NCI-H187 treated with DMSO at 0.1 percent for 48 hours (cell line): ENCODE results near the gene ADARB2.
"Not testable (repeated sequence)": the region's sequence is repeated elsewhere in the genome, so short reads cannot be mapped to it uniquely, and the experiment has no call there.

Source experiments
- DNase-seq: peaks from one replicate; lab custom pipeline; 2025; lab: John Stamatoyannopoulos, UW

The ADARB2 gene

DNA sequence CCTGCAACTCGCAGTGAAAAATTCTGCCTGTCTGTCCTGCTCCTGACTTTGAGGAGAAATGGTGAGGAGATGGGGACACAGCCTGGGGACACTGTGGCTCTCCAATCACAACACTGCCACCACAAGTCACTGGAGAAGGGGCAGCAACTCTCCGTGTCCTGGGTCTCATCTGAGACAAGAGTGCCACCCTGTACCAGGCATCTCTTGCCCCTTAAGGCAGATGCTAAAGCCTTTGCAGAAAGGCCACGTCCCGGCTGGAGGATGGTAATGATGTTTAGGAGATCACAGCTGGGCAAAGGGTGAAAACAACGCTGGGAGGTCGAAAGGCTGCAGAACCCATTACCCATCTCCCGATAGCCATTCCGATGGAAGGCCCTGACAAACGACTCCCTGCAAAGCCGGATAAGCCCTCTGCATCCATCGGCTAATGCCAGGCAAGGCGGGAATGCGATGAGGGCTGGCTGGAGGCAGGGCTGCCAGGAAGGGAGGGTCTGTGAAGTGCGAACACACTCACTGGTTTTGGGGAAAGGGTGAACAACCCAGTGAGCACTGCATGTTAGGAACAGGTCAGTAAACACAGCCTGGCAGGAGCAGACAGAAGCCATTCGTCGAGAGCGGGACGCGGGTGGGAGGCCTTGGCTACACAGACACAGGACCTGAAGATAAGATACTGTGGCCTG is 190.8 kb downstream of the ADARB2 start:
- no peak for DNase-seq

DNA sequence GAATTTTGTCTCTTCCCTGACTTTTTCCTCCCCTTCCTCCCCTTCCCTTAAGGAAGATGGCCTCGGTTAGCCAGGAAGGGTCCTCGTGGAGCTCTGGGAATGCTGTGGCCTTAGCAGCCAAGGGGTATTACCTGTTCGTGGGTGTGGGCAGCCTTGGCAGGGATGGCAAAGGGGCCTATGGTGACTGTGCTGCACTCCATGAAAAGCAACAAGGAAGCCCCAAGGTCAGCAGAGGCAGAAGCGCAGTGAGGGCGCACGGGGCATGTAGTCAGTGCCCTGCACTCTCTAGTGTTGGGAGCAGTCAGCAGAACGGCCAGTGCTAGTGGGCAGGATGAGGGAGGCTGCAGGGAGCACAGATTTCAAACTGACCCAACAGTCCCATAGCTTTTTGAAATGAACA is 191.8 kb downstream of the ADARB2 start:
- no peak for DNase-seq

DNA sequence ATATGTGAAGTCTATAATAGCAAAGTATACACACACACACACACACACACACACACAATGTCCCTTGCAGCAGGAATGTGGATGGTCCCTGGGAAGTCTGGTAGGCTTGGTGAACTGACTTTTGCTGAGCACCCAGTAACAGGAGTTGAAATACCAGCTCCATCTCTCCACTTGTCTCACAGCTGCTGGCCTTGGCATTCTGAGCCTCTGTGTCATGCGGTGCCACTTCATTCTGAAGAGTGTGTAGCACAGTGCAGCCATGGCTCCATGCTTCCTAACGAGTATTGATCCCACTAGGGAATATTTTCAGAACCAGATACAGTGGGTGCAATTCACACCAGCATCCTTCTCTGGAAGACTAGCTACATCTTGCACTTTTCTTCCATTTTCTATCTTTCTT is 192.4 kb downstream of the ADARB2 start:
- DNase-seq, result peak; percentile 38

- DNase-seq, result no peak
These were observed 193.1 kb downstream of the ADARB2 start for GRCh38 chr10:1544209-1544673.

- no peak for DNase-seq
These were observed 193.7 kb downstream of the ADARB2 start for GRCh38 chr10:1543596-1543995.

- no peak for DNase-seq
These were observed 194.4 kb downstream of the ADARB2 start for GRCh38 chr10:1542941-1543340.

- DNase-seq, result no peak
These were observed 197.2 kb downstream of the ADARB2 start for GRCh38 chr10:1540144-1540543.

DNA sequence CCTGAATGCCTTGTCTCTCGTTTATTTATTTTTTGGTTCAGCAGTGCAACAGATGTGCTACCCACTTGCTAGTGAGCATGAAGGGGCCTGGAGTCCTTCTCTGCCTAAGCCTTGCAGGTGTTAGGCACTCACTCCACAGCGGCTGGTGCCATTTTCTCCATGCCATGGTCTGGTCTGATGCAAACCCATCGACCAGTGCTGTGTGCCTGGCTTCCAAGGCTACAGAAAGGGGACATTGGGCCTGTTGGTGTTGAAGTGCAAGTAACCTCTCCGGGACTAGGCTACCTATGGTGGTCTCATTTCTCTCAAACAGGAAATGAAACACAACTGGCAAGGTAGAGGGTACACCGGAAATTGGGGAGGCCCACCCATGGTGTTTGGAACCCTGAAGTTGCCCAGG is 198.1 kb downstream of the ADARB2 start:
- DNase-seq, result no peak

GRCh38 chr10:1538531-1539061 is 198.7 kb downstream of the ADARB2 start:
- no peak for DNase-seq

DNA sequence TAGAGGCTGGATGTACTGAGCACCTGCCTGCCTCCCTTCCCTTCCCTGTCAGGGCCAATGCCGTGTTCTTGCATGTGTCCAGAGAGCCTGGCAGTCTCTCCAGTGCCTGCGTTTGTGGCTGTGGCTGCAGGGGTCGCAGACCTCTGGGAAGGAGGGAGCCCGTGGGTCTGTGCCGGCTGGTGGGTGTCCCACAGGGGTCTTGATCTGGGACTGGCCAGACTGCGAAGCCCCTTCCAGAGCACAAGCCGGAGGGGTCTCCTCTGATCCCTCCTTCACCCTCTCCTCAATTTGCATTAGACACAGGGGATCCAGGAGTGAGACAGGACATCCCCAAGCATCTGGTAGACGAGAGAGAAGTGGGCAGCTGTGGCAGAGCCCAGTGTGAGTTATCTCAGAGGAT is 199.2 kb downstream of the ADARB2 start:
- DNase-seq, result no peak

DNA sequence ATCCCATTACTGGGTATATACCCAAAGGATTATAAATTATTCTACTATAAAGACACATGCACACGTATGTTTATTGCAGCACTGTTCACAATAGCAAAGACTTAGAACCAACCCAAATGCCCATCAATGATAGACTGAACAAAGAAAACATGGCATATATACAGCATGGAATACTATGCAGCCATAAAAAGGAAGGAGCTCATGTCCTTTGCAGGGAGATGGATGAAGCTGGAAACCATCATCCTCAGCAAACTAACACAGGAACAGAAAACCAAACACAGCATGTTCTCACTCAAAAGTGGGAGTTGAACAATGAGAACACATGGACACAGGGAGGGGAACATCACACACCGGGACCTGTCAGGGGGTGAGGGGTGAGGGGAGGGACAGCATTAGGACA is 199.9 kb downstream of the ADARB2 start:
- not testable (repeated sequence) for DNase-seq

- DNase-seq, result no peak
These were observed 201.0 kb downstream of the ADARB2 start for GRCh38 chr10:1536341-1536740.

DNA sequence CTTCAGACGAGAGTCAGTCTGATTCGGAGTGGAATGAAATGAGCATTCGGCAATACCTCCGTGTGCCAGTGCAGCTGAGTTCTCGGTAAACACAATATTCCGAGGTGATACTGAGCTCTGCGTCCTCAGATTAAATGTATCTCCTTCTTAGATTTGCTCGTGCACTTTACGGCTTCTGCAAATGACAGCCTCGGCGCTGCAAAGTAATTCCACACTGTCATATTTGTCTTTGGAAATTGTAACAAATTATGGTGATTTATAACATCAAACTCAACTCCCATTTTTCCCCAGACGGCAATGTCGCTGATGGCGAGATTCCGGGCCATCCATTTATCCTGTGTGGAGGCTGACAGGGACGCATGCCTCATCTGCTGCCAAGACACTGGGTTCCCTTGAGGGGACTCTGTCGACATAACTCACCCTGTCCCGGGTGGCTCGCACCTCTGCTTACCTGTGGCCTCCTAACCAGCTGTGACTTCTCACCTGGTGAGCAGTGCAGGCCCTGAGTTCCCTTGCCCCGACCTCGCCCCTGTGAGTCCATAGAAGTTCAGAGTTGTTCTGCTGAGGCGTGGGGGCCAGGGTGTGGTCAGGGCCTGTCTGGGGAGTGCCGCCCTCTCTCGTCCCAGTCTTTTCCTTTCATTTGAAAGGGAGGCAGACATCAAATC is 201.9 kb downstream of the ADARB2 start:
- DNase-seq, result no peak

DNA sequence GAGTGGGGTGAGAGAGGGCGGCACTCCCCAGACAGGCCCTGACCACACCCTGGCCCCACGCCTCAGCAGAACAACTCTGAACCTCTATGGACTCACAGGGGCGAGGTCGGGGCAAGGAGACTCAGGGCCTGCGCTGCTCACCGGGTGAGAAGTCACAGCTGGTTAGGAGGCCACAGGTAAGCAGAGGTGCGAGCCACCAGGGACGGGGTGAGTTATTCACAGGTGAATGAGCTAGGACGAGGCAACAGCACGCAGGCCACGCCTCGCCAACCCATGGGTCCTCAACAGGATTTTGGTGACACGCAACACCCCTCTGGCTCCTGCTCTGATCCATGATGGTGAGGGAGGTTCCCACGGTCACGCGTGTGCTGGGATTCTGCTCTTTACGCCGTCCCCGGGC is 202.5 kb downstream of the ADARB2 start:
- no peak for DNase-seq

GRCh38 chr10:1532636-1533035 is 204.7 kb downstream of the ADARB2 start:
- DNase-seq, result no peak

DNA sequence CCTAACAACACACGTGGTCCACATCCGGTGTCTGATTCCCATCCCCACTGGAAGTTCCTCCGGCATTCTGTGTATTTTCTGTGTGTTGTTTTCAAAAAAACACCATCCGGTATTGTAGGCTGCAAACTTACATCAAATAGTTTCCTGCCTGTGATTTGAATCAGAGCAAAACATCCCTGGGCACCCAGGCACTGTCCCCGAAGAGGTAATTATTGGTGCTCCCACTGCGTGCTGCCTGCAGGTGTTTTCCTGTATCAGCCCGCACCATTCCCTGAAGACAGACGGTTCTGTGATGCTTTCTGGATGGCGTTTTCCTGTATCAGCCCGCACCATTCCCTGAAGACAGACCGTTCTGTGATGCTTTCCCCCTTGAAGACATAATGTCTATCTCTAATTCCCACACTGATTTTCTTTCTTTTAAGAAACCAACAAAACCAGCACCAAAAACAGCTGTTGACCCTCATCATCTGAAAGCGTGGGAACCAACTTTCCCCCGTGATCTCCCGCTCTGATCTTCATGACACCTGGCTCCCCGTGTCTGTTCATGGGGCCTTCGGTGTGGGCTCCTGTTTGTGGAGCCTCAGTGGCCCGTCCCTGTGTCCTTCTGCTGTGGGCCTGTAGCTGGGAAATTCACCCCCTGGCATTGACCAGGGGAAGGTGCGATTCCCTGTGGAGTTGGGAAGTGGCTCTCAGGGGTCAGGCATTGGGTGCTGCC is 205.3 kb downstream of the ADARB2 start:
- no peak for DNase-seq

GRCh38 chr10:1530871-1531517 is 206.3 kb downstream of the ADARB2 start:
- no peak for DNase-seq

- DNase-seq, result no peak
These were observed 207.4 kb downstream of the ADARB2 start for GRCh38 chr10:1529806-1530413.

GRCh38 chr10:1527951-1528350 is 209.4 kb downstream of the ADARB2 start:
- no peak for DNase-seq

- DNase-seq, result no peak
These were observed 210.8 kb downstream of the ADARB2 start for GRCh38 chr10:1526436-1527055.

DNA sequence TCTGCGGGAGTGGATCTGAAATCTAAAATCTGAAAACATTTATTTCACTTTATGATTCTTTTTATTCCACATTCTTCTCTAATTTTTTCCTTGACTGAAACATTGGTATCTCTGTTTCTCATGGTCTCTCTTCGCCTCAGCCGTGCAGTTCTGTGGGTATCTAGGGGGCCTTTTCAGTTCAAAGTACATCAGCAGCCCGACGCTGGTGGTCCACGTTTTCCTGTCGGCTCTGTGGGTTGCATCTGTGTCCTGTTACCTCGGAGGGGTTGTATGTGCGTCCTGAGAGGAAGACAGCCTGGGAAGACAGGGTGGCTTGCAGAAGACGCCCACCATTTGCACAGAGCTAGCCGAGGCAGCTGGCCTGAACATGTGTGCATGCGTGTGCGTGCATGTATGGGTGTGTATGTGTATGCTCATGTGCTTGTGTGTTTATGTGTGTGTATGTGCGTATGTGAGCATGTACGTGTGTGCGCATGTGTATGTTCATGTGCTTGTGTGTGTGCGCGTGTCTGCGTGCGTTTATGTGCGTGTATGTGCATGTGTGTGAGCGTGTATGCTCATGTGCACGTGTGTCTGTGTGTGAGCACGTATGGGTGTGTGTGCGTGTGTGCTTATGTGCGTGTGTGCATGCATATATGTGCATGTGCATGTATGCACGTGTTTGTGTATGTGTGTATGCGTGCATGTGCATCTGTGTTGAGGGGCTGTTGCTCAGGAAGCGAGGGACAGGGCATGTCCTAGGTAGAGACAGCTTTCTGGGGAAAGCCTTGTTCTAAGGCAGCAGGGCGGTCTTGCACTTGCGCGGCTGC is 211.8 kb downstream of the ADARB2 start:
- no peak for DNase-seq
